SK-N-SH treated with all-trans-retinoic acid at 6 μM for 48 hours (cell line): ENCODE measurements around the gene VRK2.
"Not testable (repeated sequence)": the region's sequence is repeated elsewhere in the genome, so short reads cannot be mapped to it uniquely, and the experiment has no call there.

ENCODE experiments used
- ESRRG ChIP-seq: fragments of 250-450 bp; sonication (Bioruptor Pico); IDR thresholded peaks from 2 replicates; pipeline ENCODE4 v1.6.1; 2021; ENCODE audit warnings: mild to moderate bottlenecking
- GLIS3 ChIP-seq: fragments of 250-450 bp; sonication (Bioruptor Pico); IDR thresholded peaks from 2 replicates; pipeline ENCODE4 v1.5.0; 2020; ENCODE audit warnings: mild to moderate bottlenecking, moderate library complexity
- PPARA ChIP-seq: fragments of 250-450 bp; sonication (Bioruptor Pico); IDR thresholded peaks from 2 replicates; pipeline ENCODE4 v1.5.0; 2020; ENCODE audit warnings: mild to moderate bottlenecking, borderline replicate concordance
- RARB ChIP-seq: fragments of 250-450 bp; sonication (Bioruptor Pico); IDR thresholded peaks from 2 replicates; pipeline ENCODE4 v1.8.0; 2021; ENCODE audit warnings: mild to moderate bottlenecking, moderate library complexity
- SNAI2 ChIP-seq: fragments of 250-450 bp; sonication (Bioruptor Pico); IDR thresholded peaks from 2 replicates; pipeline ENCODE4 v1.5.0; 2020; ENCODE audit warnings: mild to moderate bottlenecking, moderate library complexity
- TCF4 ChIP-seq: fragments of 250-450 bp; sonication (Bioruptor Pico); IDR thresholded peaks from 2 replicates; pipeline ENCODE4 v1.8.0; 2021; ENCODE audit warnings: mild to moderate bottlenecking, moderate library complexity, borderline replicate concordance
- TOX ChIP-seq: fragments of 250-450 bp; sonication (Bioruptor Pico); IDR thresholded peaks from 2 replicates; pipeline ENCODE4 v1.8.0; 2021; ENCODE audit warnings: mild to moderate bottlenecking, moderate library complexity, borderline replicate concordance
- ZFP30 ChIP-seq: fragments of 450-650 bp; formaldehyde crosslinking; IDR thresholded peaks from 2 replicates; pipeline ENCODE4 v1.5.0; 2022; ENCODE audit warnings: mild to moderate bottlenecking, moderate library complexity
- TF ChIP-seq, protein P1 (sequence below): fragments of 250-450 bp; sonication (Bioruptor Pico); IDR thresholded peaks from 2 replicates; pipeline ENCODE4 v1.8.0; 2021; ENCODE audit warnings: low read depth, mild to moderate bottlenecking, moderate library complexity, borderline replicate concordance

DNA sequence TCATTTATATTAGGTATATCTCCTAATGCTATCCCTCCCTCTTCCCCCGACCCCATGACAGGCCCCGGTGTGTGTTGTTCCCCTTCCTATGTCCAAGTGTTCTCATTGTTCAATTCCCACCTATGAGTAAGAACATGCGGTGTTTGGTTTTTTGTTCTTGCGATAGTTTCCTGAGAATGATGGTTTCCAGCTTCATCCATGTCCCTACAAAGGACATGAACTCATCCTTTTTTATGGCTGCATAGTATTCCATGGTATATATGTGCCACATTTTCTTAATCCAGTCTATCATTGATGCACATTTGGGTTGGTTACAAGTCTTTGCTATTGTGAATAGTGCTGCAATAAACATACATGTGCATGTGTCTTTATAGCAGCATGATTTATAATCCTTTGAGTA, 46.2 kb downstream of the VRK2 start:
- TF ChIP-seq, protein P1, sequence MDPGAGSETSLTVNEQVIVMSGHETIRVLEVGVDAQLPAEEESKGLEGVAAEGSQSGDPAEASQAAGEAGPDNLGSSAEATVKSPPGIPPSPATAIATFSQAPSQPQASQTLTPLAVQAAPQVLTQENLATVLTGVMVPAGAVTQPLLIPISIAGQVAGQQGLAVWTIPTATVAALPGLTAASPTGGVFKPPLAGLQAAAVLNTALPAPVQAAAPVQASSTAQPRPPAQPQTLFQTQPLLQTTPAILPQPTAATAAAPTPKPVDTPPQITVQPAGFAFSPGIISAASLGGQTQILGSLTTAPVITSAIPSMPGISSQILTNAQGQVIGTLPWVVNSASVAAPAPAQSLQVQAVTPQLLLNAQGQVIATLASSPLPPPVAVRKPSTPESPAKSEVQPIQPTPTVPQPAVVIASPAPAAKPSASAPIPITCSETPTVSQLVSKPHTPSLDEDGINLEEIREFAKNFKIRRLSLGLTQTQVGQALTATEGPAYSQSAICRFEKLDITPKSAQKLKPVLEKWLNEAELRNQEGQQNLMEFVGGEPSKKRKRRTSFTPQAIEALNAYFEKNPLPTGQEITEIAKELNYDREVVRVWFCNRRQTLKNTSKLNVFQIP: not testable (repeated sequence)
- TF ChIP-seq TCF4 (CRISPR knock-in tag); TOX (CRISPR knock-in tag); ESRRG (CRISPR knock-in tag); RARB (CRISPR knock-in tag); ZFP30 (CRISPR knock-in tag); GLIS3 (CRISPR knock-in tag); SNAI2; PPARA (CRISPR knock-in tag): not testable (repeated sequence)
